GM18498 (cell line): ENCODE measurements around the gene BIN2.
A peak's percentile ranks its signal among the peaks of the same experiment; 100 is the strongest.

Experiments used
- ATAC-seq: cut with Tn5 transposase; IDR thresholded peaks from one replicate; pipeline ENCODE4 v1.9.1; 2021; ENCODE audit warnings: mild to moderate bottlenecking, moderate library complexity; ENCODE audit not compliant: unreplicated experiment

Gene BIN2

GRCh38 chr12:51323966-51324895, at the start of gene BIN2:
Gene BIN2 (minus strand): TSS chr12:51324174. CDS start chr12:51324102, 72 bp downstream.
- ATAC-seq: peak; percentile 75

- no peak for ATAC-seq
Measured at GRCh38 chr12:51373187-51373586, 49.2 kb upstream of the BIN2 start.

- no peak for ATAC-seq
Measured at GRCh38 chr12:51372021-51372420, 48.0 kb upstream of the BIN2 start.

- no peak for ATAC-seq
Measured at GRCh38 chr12:51371295-51371953, 47.5 kb upstream of the BIN2 start.

- no peak for ATAC-seq
Measured at GRCh38 chr12:51370667-51371066, 46.7 kb upstream of the BIN2 start.

GRCh38 chr12:51369581-51369980, 45.6 kb upstream of the BIN2 start:
- no peak for ATAC-seq

GRCh38 chr12:51368640-51369517, 44.9 kb upstream of the BIN2 start:
- peak; percentile 99 for ATAC-seq

GRCh38 chr12:51365276-51365675, 41.3 kb upstream of the BIN2 start:
- ATAC-seq: no peak

GRCh38 chr12:51364001-51364400, 40.0 kb upstream of the BIN2 start:
- ATAC-seq: no peak

GRCh38 chr12:51362747-51363342, 38.9 kb upstream of the BIN2 start:
- ATAC-seq: no peak

- no peak for ATAC-seq
Measured at GRCh38 chr12:51362307-51362706, 38.3 kb upstream of the BIN2 start.

GRCh38 chr12:51361161-51362016, 37.4 kb upstream of the BIN2 start:
- ATAC-seq: no peak

- no peak for ATAC-seq
Measured at GRCh38 chr12:51360315-51360714, 36.3 kb upstream of the BIN2 start.

- ATAC-seq: no peak
Measured at GRCh38 chr12:51359851-51360250, 35.9 kb upstream of the BIN2 start.

GRCh38 chr12:51358496-51358895, 34.5 kb upstream of the BIN2 start:
- no peak for ATAC-seq

- no peak for ATAC-seq
Measured at GRCh38 chr12:51357374-51358047, 33.5 kb upstream of the BIN2 start.

- ATAC-seq: no peak
Measured at GRCh38 chr12:51351913-51352532, 28.0 kb upstream of the BIN2 start.

GRCh38 chr12:51349026-51349425, 25.1 kb upstream of the BIN2 start:
- ATAC-seq: no peak

- ATAC-seq: no peak
Measured at GRCh38 chr12:51348116-51348515, 24.1 kb upstream of the BIN2 start.
